ENCODE measurements around the gene OGFR. TPM values are rescaled to one million over a fixed set of nuclear protein-coding genes. Genes with fewer than 3 reads are reported as not detected.

The OGFR gene
- total RNA-seq, 1 donor = 31.0 TPM

Small RNAs within 50 kb of the gene (small RNA-seq; reads per million reads assigned to genes)
- not detected for gene DPH3P1

Other genes with a start within 250 kb of the OGFR start
- 0.72 and 0.90 TPM in 2 replicates for gene SLCO4A1, start 162.3 kb upstream of the OGFR start, total RNA-seq (ENCODE audit: low replicate concordance)
- gene NTSR1, start 96.0 kb upstream of the OGFR start, total RNA-seq (ENCODE audit: low replicate concordance) = 8.0 TPM in 1 of 2 replicates, not detected in the other
- gene MRGBP, start 8.4 kb upstream of the OGFR start, total RNA-seq (ENCODE audit: low replicate concordance) = 16.8 and 21.7 TPM in 2 replicates
- gene COL9A3, start 12.2 kb downstream of the OGFR start, total RNA-seq (ENCODE audit: low replicate concordance) = 0.36 and 0.98 TPM in 2 replicates
- gene TCFL5, start 57.0 kb downstream of the OGFR start, total RNA-seq (ENCODE audit: low replicate concordance) = 23.7 and 27.9 TPM in 2 replicates
- 48.4 TPM in 2 replicates for gene DIDO1, start 121.7 kb downstream of the OGFR start, total RNA-seq (ENCODE audit: low replicate concordance)
- gene GID8, start 133.3 kb downstream of the OGFR start, total RNA-seq (ENCODE audit: low replicate concordance) = 27.7 and 35.4 TPM in 2 replicates
- 0.41 and 2.0 TPM in 2 replicates for gene SLC17A9, start 147.9 kb downstream of the OGFR start, total RNA-seq (ENCODE audit: low replicate concordance)
- not detected in 2 replicates for gene BHLHE23, start 202.1 kb downstream of the OGFR start, total RNA-seq (ENCODE audit: low replicate concordance)

Measured in fibroblast of the aortic adventitia (primary cell).